Brain pericyte (primary cell): Measurements from ENCODE around the gene PLEKHG4B.

Experiments used
- DNase-seq: peaks from one replicate; pipeline ENCODE4 v3.0.0-alpha.2; 2012; ENCODE audit warnings: low read depth, low spot score

The PLEKHG4B gene

GRCh38 chr5:75331-76320 lies 16.3 kb upstream of the PLEKHG4B start:
- DNase-seq = no peak

- DNase-seq = no peak
Measured at GRCh38 chr5:76358-77169, 15.4 kb upstream of the PLEKHG4B start.

- no peak for DNase-seq
Measured at GRCh38 chr5:77170-77501, 14.8 kb upstream of the PLEKHG4B start.

- DNase-seq = no peak
Measured at GRCh38 chr5:77546-77945, 14.4 kb upstream of the PLEKHG4B start.

GRCh38 chr5:77957-78804 lies 13.8 kb upstream of the PLEKHG4B start:
- DNase-seq = no peak

- DNase-seq = no peak
Measured at GRCh38 chr5:78805-79149, 13.2 kb upstream of the PLEKHG4B start.

GRCh38 chr5:79263-79662 lies 12.7 kb upstream of the PLEKHG4B start:
- no peak for DNase-seq

- no peak for DNase-seq
Measured at GRCh38 chr5:79821-80220, 12.1 kb upstream of the PLEKHG4B start.

GRCh38 chr5:81391-82021 lies 10.5 kb upstream of the PLEKHG4B start:
- no peak for DNase-seq

- DNase-seq = no peak
Measured at GRCh38 chr5:82097-82496, 9.9 kb upstream of the PLEKHG4B start.

GRCh38 chr5:82570-82969 lies 9.4 kb upstream of the PLEKHG4B start:
- no peak for DNase-seq

GRCh38 chr5:83029-83428 lies 8.9 kb upstream of the PLEKHG4B start:
- no peak for DNase-seq

GRCh38 chr5:85334-85995 lies 6.5 kb upstream of the PLEKHG4B start:
- DNase-seq = no peak

GRCh38 chr5:89337-90286 lies 2.4 kb upstream of the PLEKHG4B start:
- no peak for DNase-seq

- DNase-seq = no peak
Measured at GRCh38 chr5:90590-91547, 1.1 kb upstream of the PLEKHG4B start.

GRCh38 chr5:92401-93220 lies 643 bp downstream of the PLEKHG4B start:
- no peak for DNase-seq

GRCh38 chr5:93221-93980 lies 1.4 kb downstream of the PLEKHG4B start:
- no peak for DNase-seq
